OCI-M1 (cell line): ENCODE measurements around the gene PCGF1.

Experiments used
- DNase-seq: peaks from one replicate; lab custom pipeline; 2025; lab: John Stamatoyannopoulos, UW

PCGF1 gene

GRCh38 chr2:74536166-74536950 lies 28.9 kb upstream of the PCGF1 start:
- no peak for DNase-seq

- DNase-seq: no peak
These were observed 28.0 kb upstream of the PCGF1 start for GRCh38 chr2:74535440-74535965.

GRCh38 chr2:74534411-74534810 lies 26.9 kb upstream of the PCGF1 start:
- no peak for DNase-seq

- DNase-seq: no peak
These were observed 26.0 kb upstream of the PCGF1 start for GRCh38 chr2:74533464-74533863.

- DNase-seq: peak; percentile 39
These were observed 24.7 kb upstream of the PCGF1 start for GRCh38 chr2:74532222-74532621.

GRCh38 chr2:74531666-74532065 lies 24.2 kb upstream of the PCGF1 start:
- no peak for DNase-seq

GRCh38 chr2:74530239-74531187 lies 23.0 kb upstream of the PCGF1 start:
- DNase-seq: peak; percentile 87

GRCh38 chr2:74529357-74530238 lies 22.1 kb upstream of the PCGF1 start, which contains the start of the genes AUP1 and HTRA2:
Gene AUP1, minus strand, starts transcription at chr2:74529706. Its CDS starts 77 bp downstream, at chr2:74529629.
Gene HTRA2, plus strand, starts transcription at chr2:74529933. Its CDS starts 74 bp downstream, at chr2:74530007.
- peak; percentile 97 for DNase-seq

- DNase-seq: peak; percentile 58
These were observed 21.3 kb upstream of the PCGF1 start for GRCh38 chr2:74528600-74529356.

- DNase-seq: no peak
These were observed 20.2 kb upstream of the PCGF1 start for GRCh38 chr2:74527741-74528140.

- DNase-seq: no peak
These were observed 19.2 kb upstream of the PCGF1 start for GRCh38 chr2:74526649-74527230.

- peak; percentile 51 for DNase-seq
These were observed 18.5 kb upstream of the PCGF1 start, which contains the start of gene DQX1 for GRCh38 chr2:74525717-74526648. Gene DQX1, minus strand, starts transcription at chr2:74526231. Its CDS starts 502 bp downstream, at chr2:74525729.

GRCh38 chr2:74524955-74525716 lies 17.6 kb upstream of the PCGF1 start:
- no peak for DNase-seq

GRCh38 chr2:74524005-74524404 lies 16.5 kb upstream of the PCGF1 start:
- DNase-seq: no peak

- DNase-seq: no peak
These were observed 15.0 kb upstream of the PCGF1 start for GRCh38 chr2:74522516-74522915.

GRCh38 chr2:74516650-74517049 lies 9.2 kb upstream of the PCGF1 start:
- no peak for DNase-seq

GRCh38 chr2:74515981-74516633 lies 8.6 kb upstream of the PCGF1 start:
- DNase-seq: no peak
